Activated B cell treated with CpG ODN at 0.5 μM for 24 hours (primary cell): ENCODE data around the gene PLP2. TPM values are rescaled to one million over a fixed set of nuclear protein-coding genes. Genes with fewer than 3 reads are reported as not detected.
"Not testable (repeated sequence)": the region's sequence is repeated elsewhere in the genome, so short reads cannot be mapped to it uniquely, and the experiment has no call there.

Experiments
- ATAC-seq: fragments of 200-7000 bp; cut with Tn5 transposase; one replicate; pipeline ENCODE4 v1.10.0; 2021; ENCODE audit warnings: low read depth, mild to moderate bottlenecking, moderate library complexity
- CTCF ChIA-PET: fragments of 350-600 bp; sonication (Branson Sonifier 250); formaldehyde crosslinking; loops from one replicate; lab custom pipeline; 2021; ENCODE audit warnings: antibody characterized with exemption; lab: Charles Lee
- POLR2A ChIA-PET: fragments of 350-600 bp; sonication (Branson Sonifier 250); formaldehyde crosslinking; loops from one replicate; lab custom pipeline; 2021; ENCODE audit warnings: antibody characterized with exemption; lab: Charles Lee
- DNase-seq: peaks from one replicate; pipeline ENCODE4 v3.0.0; 2022
- H3K27ac Mint-ChIP-seq: one replicate; pipeline ENCODE4 v1.8.0; 2020; ENCODE audit warnings: mixed read lengths
- H3K27me3 Mint-ChIP-seq: one replicate; pipeline ENCODE4 v1.8.0; 2021; ENCODE audit warnings: mixed read lengths
- H3K36me3 Mint-ChIP-seq: one replicate; pipeline ENCODE4 v1.8.0; 2021; ENCODE audit warnings: low read depth, mixed read lengths
- H3K4me1 Mint-ChIP-seq: one replicate; pipeline ENCODE4 v1.8.0; 2021; ENCODE audit warnings: mixed read lengths
- H3K4me3 Mint-ChIP-seq: one replicate; pipeline ENCODE4 v1.8.0; 2020; ENCODE audit warnings: mild to moderate bottlenecking, mixed read lengths
- H3K9me3 Mint-ChIP-seq: one replicate; pipeline ENCODE4 v1.8.0; 2020; ENCODE audit warnings: mixed read lengths
- CTCF ChIP-seq: fragments of 200-600 bp; IDR thresholded peaks from one replicate; pipeline ENCODE4 v1.8.0; 2022; ENCODE audit warnings: antibody characterized with exemption, mild to moderate bottlenecking
- intact Hi-C: fragments of 100-400 bp; cut with micrococcal nuclease; formaldehyde crosslinking; loops from one replicate; pipeline ENCODE4 v1.15.1; 2024
- total RNA-seq: library from RNA; stranded (reverse); gene quantifications from 2 replicates; pipeline ENCODE4 v1.2.3, GENCODE V29; 2022

Gene PLP2
- total RNA-seq, 1 donor from 2014 or later = 97.2 TPM

- ChIA-PET CTCF (no interaction called here), POLR2A (interaction anchor here (0.6 to 1.7 kb wide), 9 partner anchors 9 to 338 kb away, joined by 3 to 8 read pairs (median 4); partner anchors contain the start of genes GRIPAP1 and WDR45)
- ATAC-seq (peak; percentile 67), DNase-seq (peak; percentile 57)
- Mint-ChIP-seq H3K27ac (peak overlapping the region; percentile 84), H3K4me1 (peaks cover 37% of the 10 kb centered on the region), H3K36me3 (peaks cover 29% of the 10 kb centered on the region), H3K4me3 (peak overlapping the region; percentile 89), H3K27me3 (no peaks in the 10 kb centered on the region), H3K9me3 (no peaks in the 10 kb centered on the region)
- intact Hi-C loops = loop anchor here (1.0 to 5.0 kb wide), 5 partner anchors 8 to 170 kb away; partner anchors contain the start of genes GRIPAP1 and PRICKLE3
- TF ChIP-seq CTCF = no peak
These were observed 632 bp downstream of the PLP2 start for GRCh38 chrX:49172280-49172780.

DNA sequence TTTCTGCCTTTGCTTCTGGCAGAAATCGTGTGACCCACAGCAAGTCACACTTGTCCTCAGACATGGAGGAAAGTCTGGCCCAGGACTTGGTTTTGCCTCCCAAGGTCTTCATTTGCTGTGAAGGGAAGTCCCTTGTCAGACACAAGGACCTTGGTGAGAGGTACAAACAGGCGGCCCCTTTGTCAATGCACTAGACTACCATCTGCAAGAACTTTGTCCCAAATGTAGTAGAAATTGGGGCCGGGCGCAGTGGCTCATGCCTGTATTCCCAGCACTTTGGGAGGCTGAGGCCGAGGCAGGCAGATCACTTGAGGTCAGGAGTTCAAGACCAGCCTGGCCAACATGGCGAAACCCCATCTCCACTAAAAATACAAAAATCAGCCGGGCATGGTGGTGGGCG, 1.8 kb downstream of the PLP2 start:
- H3K4me1 Mint-ChIP-seq = peaks cover 31% of the 10 kb centered on the region
- CTCF ChIA-PET, ATAC-seq, H3K27me3 Mint-ChIP-seq, H3K9me3 Mint-ChIP-seq, DNase-seq, H3K4me3 Mint-ChIP-seq, POLR2A ChIA-PET, H3K27ac Mint-ChIP-seq: not testable (repeated sequence)
- intact Hi-C loops = loop anchor here (5.0 kb wide), 1 partner anchor 171 kb away; the partner anchor contains the start of gene GRIPAP1
- H3K36me3 Mint-ChIP-seq = peaks cover 36% of the 10 kb centered on the region

DNA sequence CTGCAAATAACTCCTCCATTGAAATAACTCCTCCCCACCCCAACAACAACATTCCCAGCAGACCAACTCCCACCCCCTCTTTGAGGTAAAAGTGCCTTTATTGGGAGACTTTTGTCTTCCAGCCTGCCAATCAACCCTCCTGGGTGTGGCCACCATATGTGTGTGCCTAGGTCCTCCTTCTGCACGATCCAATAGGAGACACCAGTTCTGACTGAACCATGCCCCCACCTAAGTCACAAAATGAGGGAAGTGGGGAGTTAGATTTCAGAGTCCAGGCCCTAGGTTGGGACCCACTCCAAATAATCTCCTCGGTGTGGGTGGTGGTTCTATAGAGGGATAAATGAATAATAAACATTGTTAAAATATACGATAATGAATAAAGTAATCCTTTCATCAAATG, 3.0 kb downstream of the PLP2 start:
- no peaks in the 10 kb centered on the region for H3K9me3 Mint-ChIP-seq
- no peak for TF ChIP-seq CTCF
- ATAC-seq = no peak
- POLR2A ChIA-PET = no interaction called here
- peak overlapping the region; percentile 35 for H3K27ac Mint-ChIP-seq
- H3K4me3 Mint-ChIP-seq = no peak overlapping the region
- CTCF ChIA-PET = no interaction called here
- no peak for DNase-seq
- H3K36me3 Mint-ChIP-seq = peaks cover 46% of the 10 kb centered on the region
- intact Hi-C loops = loop anchor here (5.0 kb wide), 1 partner anchor 172 kb away; the partner anchor contains the start of gene GRIPAP1
- no peaks in the 10 kb centered on the region for H3K27me3 Mint-ChIP-seq
- peaks cover 26% of the 10 kb centered on the region for H3K4me1 Mint-ChIP-seq

- POLR2A ChIA-PET = interaction anchor here (0.6 kb wide), 1 partner anchor 19 kb away, joined by 5 read pairs; no protein-coding TSS in a partner anchor
- no peaks in the 10 kb centered on the region for H3K9me3 Mint-ChIP-seq
- H3K27me3 Mint-ChIP-seq = no peaks in the 10 kb centered on the region
- ATAC-seq = no peak
- H3K36me3 Mint-ChIP-seq = peaks cover 52% of the 10 kb centered on the region
- peaks cover 26% of the 10 kb centered on the region for H3K4me1 Mint-ChIP-seq
- no peak overlapping the region for H3K4me3 Mint-ChIP-seq
- no peak for DNase-seq
- intact Hi-C loops = no loop called here
- CTCF ChIA-PET = no interaction called here
- TF ChIP-seq CTCF = no peak
- peak overlapping the region; percentile 72 for H3K27ac Mint-ChIP-seq
These were observed 4.0 kb downstream of the PLP2 start for GRCh38 chrX:49175435-49176274.

DNA sequence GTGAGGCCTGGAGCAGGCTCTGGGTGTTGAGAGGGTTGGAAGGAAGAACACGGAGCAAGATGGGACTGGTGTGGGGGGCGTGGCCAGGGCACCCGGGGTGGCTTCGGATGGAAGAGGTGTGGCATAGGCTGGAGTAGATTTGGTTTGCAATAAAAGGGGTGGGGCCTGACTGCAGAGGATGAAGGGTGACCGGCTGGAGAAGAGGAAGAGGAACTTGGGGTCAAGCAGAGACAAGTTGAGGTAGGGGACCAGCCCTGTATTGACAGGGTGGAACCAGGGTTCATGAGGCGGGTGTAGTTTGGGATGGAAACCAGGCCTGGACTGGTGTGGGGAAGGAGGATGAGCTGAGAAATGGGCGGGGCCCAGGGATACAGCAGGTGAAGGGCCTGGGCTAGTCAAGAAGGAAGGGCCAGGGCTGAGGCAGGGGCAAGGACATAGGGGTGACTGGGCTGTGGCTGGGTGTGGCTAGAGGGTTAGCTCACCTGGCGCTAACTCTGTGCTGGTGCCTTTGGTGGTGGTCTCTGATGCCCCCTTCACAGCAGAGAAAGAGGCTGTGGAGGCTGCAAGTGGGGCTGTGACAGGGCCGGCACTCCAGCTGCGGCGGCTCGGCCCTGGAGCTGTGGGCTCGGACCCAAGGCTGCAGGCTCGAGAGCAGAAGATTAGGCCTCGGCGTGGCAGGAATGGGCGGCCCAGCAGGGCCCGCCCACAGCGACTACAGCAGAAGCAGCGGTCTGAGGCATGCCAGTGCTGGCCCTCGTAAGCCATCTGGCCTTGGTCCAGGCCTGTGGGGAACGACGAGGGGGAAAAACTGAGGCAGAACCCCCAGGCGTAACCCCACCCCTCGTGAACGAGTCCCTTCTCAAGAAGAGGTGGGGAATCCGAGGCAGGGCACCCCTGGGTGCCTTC, 5.0 kb downstream of the PLP2 start:
- no peak overlapping the region for H3K4me3 Mint-ChIP-seq
- peak overlapping the region; percentile 72 for H3K27ac Mint-ChIP-seq
- no peaks in the 10 kb centered on the region for H3K27me3 Mint-ChIP-seq
- DNase-seq = no peak
- H3K36me3 Mint-ChIP-seq = peaks cover 55% of the 10 kb centered on the region
- intact Hi-C loops = no loop called here
- POLR2A ChIA-PET = interaction anchor here (0.8 to 1.1 kb wide), 2 partner anchors 9 to 11 kb away, joined by 3 to 4 read pairs; no protein-coding TSS in a partner anchor
- CTCF ChIA-PET = no interaction called here
- no peaks in the 10 kb centered on the region for H3K9me3 Mint-ChIP-seq
- no peak for TF ChIP-seq CTCF
- ATAC-seq = no peak
- peaks cover 24% of the 10 kb centered on the region for H3K4me1 Mint-ChIP-seq
